ENCODE results near the gene PPIL6. TPM values are rescaled to one million over a fixed set of nuclear protein-coding genes. Genes with fewer than 3 reads are reported as not detected.

Gene PPIL6
- total RNA-seq, 2 experiments from 2014 or later: 0.43 to 0.46 TPM

- CTCF ChIA-PET: no interaction called here
- H3K27ac Mint-ChIP-seq: no peak overlapping the region
Measured at GRCh38 chr6:109358204-109358603, 82.2 kb downstream of the PPIL6 start.

GRCh38 chr6:109356237-109356636, 84.2 kb downstream of the PPIL6 start:
- Mint-ChIP-seq H3K4me3 (no peak overlapping the region), H3K4me1 (ENCODE audit: low read depth) (no peaks in the 10 kb centered on the region), H3K36me3 (peaks cover 74% of the 10 kb centered on the region), H3K9me3 (peaks cover 13% of the 10 kb centered on the region), H3K27me3 (no peaks in the 10 kb centered on the region), H3K27ac (no peak overlapping the region)
- POLR2A ChIA-PET: no interaction called here
- no peak for DNase-seq
- intact Hi-C loops (cut with micrococcal nuclease): no loop called here
- CTCF ChIA-PET: no interaction called here

More at GRCh38 chr6:109358204-109358603, 82.2 kb downstream of the PPIL6 start:
- Mint-ChIP-seq H3K9me3 (peaks cover 13% of the 10 kb centered on the region), H3K4me1 (ENCODE audit: low read depth) (peaks cover 3% of the 10 kb centered on the region), H3K4me3 (no peak overlapping the region), H3K36me3 (peaks cover 83% of the 10 kb centered on the region), H3K27me3 (no peaks in the 10 kb centered on the region)
- POLR2A ChIA-PET: interaction anchor here (1.4 kb wide), 1 partner anchor 19 kb away, joined by 5 read pairs; no protein-coding TSS in a partner anchor
- no peak for DNase-seq
- intact Hi-C loops (cut with micrococcal nuclease): no loop called here

- DNase-seq: no peak
- peaks cover 29% of the 10 kb centered on the region for H3K36me3 Mint-ChIP-seq
- no peaks in the 10 kb centered on the region for H3K4me1 Mint-ChIP-seq (ENCODE audit: low read depth)
- peaks cover 3% of the 10 kb centered on the region for H3K9me3 Mint-ChIP-seq
- CTCF ChIA-PET: no interaction called here
- POLR2A ChIA-PET: no interaction called here
- intact Hi-C loops (cut with micrococcal nuclease): no loop called here
- H3K4me3 Mint-ChIP-seq: no peak overlapping the region
- H3K27me3 Mint-ChIP-seq: no peaks in the 10 kb centered on the region
- H3K27ac Mint-ChIP-seq: no peak overlapping the region
Measured at GRCh38 chr6:109351231-109352130, 88.9 kb downstream of the PPIL6 start.

GRCh38 chr6:109349419-109349987, 90.9 kb downstream of the PPIL6 start:
- CTCF ChIA-PET: no interaction called here
- Mint-ChIP-seq H3K27ac (no peak overlapping the region), H3K36me3 (peaks cover 15% of the 10 kb centered on the region), H3K27me3 (no peaks in the 10 kb centered on the region), H3K4me3 (no peak overlapping the region), H3K4me1 (ENCODE audit: low read depth) (no peaks in the 10 kb centered on the region), H3K9me3 (no peaks in the 10 kb centered on the region)
- DNase-seq: no peak
- intact Hi-C loops (cut with micrococcal nuclease): no loop called here
- POLR2A ChIA-PET: interaction anchor here (0.6 kb wide), 1 partner anchor 99 kb away, joined by 3 read pairs; no protein-coding TSS in a partner anchor

GRCh38 chr6:109348226-109348625, 92.2 kb downstream of the PPIL6 start:
- no peak overlapping the region for H3K27ac Mint-ChIP-seq
- H3K27me3 Mint-ChIP-seq: no peaks in the 10 kb centered on the region
- CTCF ChIA-PET: no interaction called here
- H3K9me3 Mint-ChIP-seq: no peaks in the 10 kb centered on the region
- no peak overlapping the region for H3K4me3 Mint-ChIP-seq
- no peak for DNase-seq
- peaks cover 8% of the 10 kb centered on the region for H3K36me3 Mint-ChIP-seq
- POLR2A ChIA-PET: no interaction called here
- H3K4me1 Mint-ChIP-seq (ENCODE audit: low read depth): no peaks in the 10 kb centered on the region
- intact Hi-C loops (cut with micrococcal nuclease): no loop called here

GRCh38 chr6:109347779-109348178, 92.6 kb downstream of the PPIL6 start:
- intact Hi-C loops (cut with micrococcal nuclease): no loop called here
- Mint-ChIP-seq H3K4me3 (no peak overlapping the region), H3K27me3 (no peaks in the 10 kb centered on the region), H3K27ac (no peak overlapping the region), H3K36me3 (peaks cover 6% of the 10 kb centered on the region), H3K4me1 (ENCODE audit: low read depth) (no peaks in the 10 kb centered on the region), H3K9me3 (no peaks in the 10 kb centered on the region)
- POLR2A ChIA-PET: no interaction called here
- no peak for DNase-seq
- CTCF ChIA-PET: no interaction called here

- no peak overlapping the region for H3K4me3 Mint-ChIP-seq
- H3K27me3 Mint-ChIP-seq: no peaks in the 10 kb centered on the region
- ChIA-PET CTCF (no interaction called here), POLR2A (no interaction called here)
- DNase-seq: no peak
- H3K4me1 Mint-ChIP-seq (ENCODE audit: low read depth): no peaks in the 10 kb centered on the region
- H3K27ac Mint-ChIP-seq: no peak overlapping the region
- intact Hi-C loops (cut with micrococcal nuclease): no loop called here
- peaks cover 2% of the 10 kb centered on the region for H3K36me3 Mint-ChIP-seq
- H3K9me3 Mint-ChIP-seq: no peaks in the 10 kb centered on the region
Measured at GRCh38 chr6:109345986-109346385, 94.4 kb downstream of the PPIL6 start.

- POLR2A ChIA-PET: no interaction called here
- intact Hi-C loops (cut with micrococcal nuclease): no loop called here
- H3K4me3 Mint-ChIP-seq: no peak overlapping the region
- no peaks in the 10 kb centered on the region for H3K36me3 Mint-ChIP-seq
- CTCF ChIA-PET: no interaction called here
- H3K4me1 Mint-ChIP-seq (ENCODE audit: low read depth): no peaks in the 10 kb centered on the region
- no peak for DNase-seq
- H3K9me3 Mint-ChIP-seq: no peaks in the 10 kb centered on the region
- no peaks in the 10 kb centered on the region for H3K27me3 Mint-ChIP-seq
- no peak overlapping the region for H3K27ac Mint-ChIP-seq
Measured at GRCh38 chr6:109344226-109344625, 96.2 kb downstream of the PPIL6 start.

- Mint-ChIP-seq H3K4me1 (ENCODE audit: low read depth) (no peaks in the 10 kb centered on the region), H3K27ac (no peak overlapping the region)
Measured at GRCh38 chr6:109343518-109343917, 96.9 kb downstream of the PPIL6 start.

GRCh38 chr6:109342911-109343310, 97.5 kb downstream of the PPIL6 start:
- Mint-ChIP-seq H3K9me3 (no peaks in the 10 kb centered on the region), H3K27ac (no peak overlapping the region), H3K36me3 (no peaks in the 10 kb centered on the region), H3K4me1 (ENCODE audit: low read depth) (no peaks in the 10 kb centered on the region), H3K27me3 (no peaks in the 10 kb centered on the region), H3K4me3 (no peak overlapping the region)
- ChIA-PET POLR2A (interaction anchor here (0.6 kb wide), 1 partner anchor 200 kb away, joined by 4 read pairs; no protein-coding TSS in a partner anchor), CTCF (no interaction called here)
- intact Hi-C loops (cut with micrococcal nuclease): no loop called here
- DNase-seq: no peak

More at GRCh38 chr6:109343518-109343917, 96.9 kb downstream of the PPIL6 start:
- H3K4me3 Mint-ChIP-seq: no peak overlapping the region
- DNase-seq: no peak
- H3K36me3 Mint-ChIP-seq: no peaks in the 10 kb centered on the region
- H3K9me3 Mint-ChIP-seq: no peaks in the 10 kb centered on the region
- intact Hi-C loops (cut with micrococcal nuclease): no loop called here
- CTCF ChIA-PET: no interaction called here
- POLR2A ChIA-PET: interaction anchor here (0.6 kb wide), 1 partner anchor 201 kb away, joined by 4 read pairs; no protein-coding TSS in a partner anchor
- H3K27me3 Mint-ChIP-seq: no peaks in the 10 kb centered on the region

- Mint-ChIP-seq H3K4me3 (no peak overlapping the region), H3K27ac (no peak overlapping the region), H3K36me3 (no peaks in the 10 kb centered on the region), H3K4me1 (ENCODE audit: low read depth) (no peaks in the 10 kb centered on the region), H3K9me3 (no peaks in the 10 kb centered on the region), H3K27me3 (no peaks in the 10 kb centered on the region)
- POLR2A ChIA-PET: no interaction called here
- intact Hi-C loops (cut with micrococcal nuclease): no loop called here
- no peak for DNase-seq
- CTCF ChIA-PET: no interaction called here
Measured at GRCh38 chr6:109342506-109342905, 97.9 kb downstream of the PPIL6 start.

- ChIA-PET CTCF (interaction anchor here (0.5 kb wide), 1 partner anchor 1705 kb away, joined by 3 read pairs; no protein-coding TSS in a partner anchor), POLR2A (no interaction called here)
- intact Hi-C loops (cut with micrococcal nuclease): no loop called here
- Mint-ChIP-seq H3K36me3 (no peaks in the 10 kb centered on the region), H3K4me1 (ENCODE audit: low read depth) (no peaks in the 10 kb centered on the region), H3K4me3 (no peak overlapping the region), H3K27me3 (no peaks in the 10 kb centered on the region), H3K27ac (no peak overlapping the region), H3K9me3 (no peaks in the 10 kb centered on the region)
- DNase-seq: no peak
Measured at GRCh38 chr6:109340811-109341210, 99.6 kb downstream of the PPIL6 start.
